ENCODE data around the gene C7orf57.
"Not testable (repeated sequence)": the region's sequence is repeated elsewhere in the genome, so short reads cannot be mapped to it uniquely, and the experiment has no call there.

C7orf57 gene

GRCh38 chr7:48035301-48035966 lies at the start of gene C7orf57:
C7orf57 (plus strand) TSS chr7:48035543; CDS start chr7:48036309, 766 bp downstream.
- peak; percentile 98 for DNase-seq (ENCODE audit: low spot score)

DNA sequence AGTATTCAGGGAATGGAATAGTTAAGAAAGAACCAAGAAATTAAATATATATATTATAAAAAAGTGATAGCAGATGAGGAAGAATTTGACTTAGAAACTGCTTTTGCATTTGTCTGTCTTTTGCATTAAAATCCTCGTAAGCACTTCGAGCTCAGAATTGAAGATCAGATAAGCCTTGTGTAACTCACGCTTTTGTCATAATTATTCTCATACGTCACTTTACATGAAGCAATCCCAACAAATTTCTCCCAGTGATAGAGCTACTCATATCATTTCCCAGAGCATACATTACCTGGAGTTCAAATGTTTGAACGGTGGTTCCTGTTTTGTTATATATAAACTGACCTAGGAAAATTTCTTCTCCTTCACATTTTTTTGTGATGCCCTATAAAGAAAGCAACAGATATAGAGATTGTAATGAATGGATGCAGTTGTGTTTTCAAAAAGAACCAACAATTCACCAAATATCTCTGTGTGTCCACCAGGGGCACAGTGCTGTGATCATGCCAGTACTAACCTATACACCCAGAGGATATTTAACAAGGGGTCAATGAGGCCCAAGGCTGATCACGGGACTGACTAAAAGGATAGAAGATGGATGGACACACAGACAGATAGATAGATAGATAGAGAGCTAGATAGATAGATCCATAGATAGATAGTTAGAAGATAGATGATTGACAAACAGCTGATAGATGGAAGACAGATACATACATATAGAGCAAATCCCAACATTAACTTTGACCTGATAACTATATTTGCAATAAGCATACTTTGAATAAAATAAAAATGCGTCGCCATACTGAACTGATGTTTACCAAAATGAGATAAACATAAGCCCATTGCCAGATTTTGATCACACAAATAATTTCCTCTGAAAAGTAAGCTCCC lies 46.6 kb upstream of the C7orf57 start:
- DNase-seq (ENCODE audit: low spot score): no peak

DNA sequence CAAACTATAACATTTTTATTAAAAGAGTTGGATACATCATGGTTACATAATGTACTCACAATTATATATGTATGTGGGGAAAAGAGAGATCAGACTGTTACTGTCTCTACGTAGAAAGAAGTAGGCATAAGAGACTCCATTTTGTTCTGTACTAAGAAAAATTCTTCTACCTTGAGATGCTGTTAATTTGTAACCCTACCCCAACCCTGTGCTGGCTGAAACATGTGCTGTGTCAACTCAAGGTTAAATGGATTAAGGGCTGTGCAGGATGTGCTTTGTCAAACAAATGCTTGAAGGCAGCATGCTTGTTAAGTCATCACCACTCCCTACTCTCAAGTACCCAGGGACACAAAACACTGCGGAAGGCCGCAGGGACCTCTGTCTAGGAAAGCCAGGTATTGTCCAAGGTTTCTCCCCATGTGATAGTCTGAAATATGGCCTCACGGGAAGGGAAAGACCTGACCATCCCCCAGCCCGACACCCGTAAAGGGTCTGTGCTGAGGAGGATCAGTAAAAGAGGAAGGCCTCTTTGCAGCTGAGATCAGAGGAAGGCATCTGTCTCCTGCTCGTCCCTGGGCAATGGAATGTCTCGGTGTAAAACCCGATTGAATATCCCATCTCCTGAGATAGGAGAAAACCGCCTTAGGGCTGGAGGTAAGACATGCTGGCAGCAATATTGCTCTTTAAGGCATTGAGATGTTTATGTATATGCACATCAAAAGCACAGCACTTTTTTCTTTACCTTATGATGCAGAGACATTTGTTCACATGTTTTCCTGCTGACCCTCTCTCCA lies 45.5 kb upstream of the C7orf57 start:
- not testable (repeated sequence) for DNase-seq (ENCODE audit: low spot score)

DNA sequence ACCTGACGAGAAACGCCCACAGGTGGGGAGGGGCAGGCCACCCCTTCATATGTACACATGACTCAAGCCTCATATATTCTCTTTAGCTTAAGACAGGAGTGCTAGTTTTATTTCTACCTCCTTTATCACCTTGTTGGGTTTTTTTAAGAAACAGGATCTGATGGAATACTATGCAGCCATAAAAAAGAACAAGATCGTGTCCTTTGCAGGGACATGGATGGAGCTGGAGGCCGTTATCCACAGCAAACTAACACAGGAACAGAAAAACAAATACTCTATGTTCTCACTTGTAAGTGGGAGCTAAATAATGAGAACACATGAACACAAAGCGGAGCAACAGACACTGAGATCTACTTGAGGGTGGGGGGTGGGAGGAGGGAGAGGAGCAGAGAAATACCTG lies 44.8 kb upstream of the C7orf57 start:
- DNase-seq (ENCODE audit: low spot score): no peak

GRCh38 chr7:47991270-47991669 lies 44.1 kb upstream of the C7orf57 start:
- no peak for DNase-seq (ENCODE audit: low spot score)

- peak; percentile 77 for DNase-seq (ENCODE audit: low spot score)
These were observed 43.5 kb upstream of the C7orf57 start for GRCh38 chr7:47991741-47992311.

GRCh38 chr7:47992446-47992845 lies 42.9 kb upstream of the C7orf57 start:
- no peak for DNase-seq (ENCODE audit: low spot score)

GRCh38 chr7:47999413-47999812 lies 35.9 kb upstream of the C7orf57 start:
- no peak for DNase-seq (ENCODE audit: low spot score)

DNA sequence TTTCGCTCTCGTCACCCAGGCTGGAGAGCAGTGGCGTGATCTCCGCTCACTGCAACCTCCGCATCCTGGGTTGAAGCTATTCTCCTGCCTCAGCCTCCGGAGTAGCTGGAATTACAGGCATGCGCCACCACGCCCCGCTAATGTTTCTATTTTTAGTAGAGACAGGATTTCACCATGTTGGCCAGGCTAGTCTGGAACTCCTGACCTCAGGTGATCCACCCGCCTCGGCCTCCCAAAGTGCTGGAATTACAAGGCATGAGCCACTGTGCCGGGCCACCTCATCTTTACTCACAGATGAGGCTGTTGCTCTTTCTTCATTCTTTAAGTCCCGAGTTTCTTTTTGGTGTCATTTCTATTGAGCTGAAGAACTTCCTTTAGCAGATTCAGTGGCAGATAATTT lies 35.2 kb upstream of the C7orf57 start:
- not testable (repeated sequence) for DNase-seq (ENCODE audit: low spot score)

DNA sequence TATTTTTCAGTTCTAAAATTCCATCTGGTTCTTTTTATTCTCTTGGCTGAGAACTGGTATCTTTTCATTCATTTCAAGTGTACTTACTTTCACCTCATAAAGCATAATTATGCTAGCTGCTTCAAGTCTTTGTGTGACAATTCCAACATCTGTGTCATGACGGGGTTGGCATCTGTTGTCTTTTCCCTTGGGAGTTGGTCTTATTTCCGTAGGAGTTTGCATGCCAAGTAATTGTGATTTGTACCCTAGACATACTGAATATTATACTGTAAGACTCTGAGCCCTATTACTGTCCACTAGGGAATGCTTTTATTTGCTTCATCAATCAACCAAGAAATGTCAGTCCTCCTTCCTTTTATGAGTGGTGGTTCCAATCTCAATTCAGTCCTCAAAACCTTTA lies 31.3 kb upstream of the C7orf57 start:
- no peak for DNase-seq (ENCODE audit: low spot score)

- DNase-seq (ENCODE audit: low spot score): no peak
These were observed 30.7 kb upstream of the C7orf57 start for GRCh38 chr7:48004638-48005037.

GRCh38 chr7:48006866-48007265 lies 28.5 kb upstream of the C7orf57 start:
- DNase-seq (ENCODE audit: low spot score): no peak

DNA sequence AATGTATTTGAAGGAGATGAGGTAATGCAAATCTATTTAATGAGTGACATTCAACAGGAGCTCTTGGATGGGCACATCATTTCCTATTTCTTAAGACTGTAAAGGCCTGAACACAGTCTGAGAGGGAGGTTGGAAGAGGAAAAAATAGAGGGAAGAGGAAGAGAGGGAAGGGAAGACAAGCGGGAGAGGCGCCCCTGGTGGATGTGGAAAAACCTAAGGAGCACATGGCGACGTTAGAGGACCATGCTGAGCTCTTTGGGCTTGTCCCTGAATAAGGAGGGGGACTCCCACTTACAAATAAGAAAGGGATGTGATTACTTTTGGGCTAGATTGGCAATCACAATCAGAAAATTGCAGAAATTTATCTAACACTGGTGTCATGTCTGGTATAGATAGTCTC lies 26.1 kb upstream of the C7orf57 start:
- no peak for DNase-seq (ENCODE audit: low spot score)

GRCh38 chr7:48009954-48010353 lies 25.4 kb upstream of the C7orf57 start:
- DNase-seq (ENCODE audit: low spot score): no peak

GRCh38 chr7:48011323-48011722 lies 24.0 kb upstream of the C7orf57 start:
- no peak for DNase-seq (ENCODE audit: low spot score)

GRCh38 chr7:48011951-48012350 lies 23.4 kb upstream of the C7orf57 start:
- DNase-seq (ENCODE audit: low spot score): no peak

DNA sequence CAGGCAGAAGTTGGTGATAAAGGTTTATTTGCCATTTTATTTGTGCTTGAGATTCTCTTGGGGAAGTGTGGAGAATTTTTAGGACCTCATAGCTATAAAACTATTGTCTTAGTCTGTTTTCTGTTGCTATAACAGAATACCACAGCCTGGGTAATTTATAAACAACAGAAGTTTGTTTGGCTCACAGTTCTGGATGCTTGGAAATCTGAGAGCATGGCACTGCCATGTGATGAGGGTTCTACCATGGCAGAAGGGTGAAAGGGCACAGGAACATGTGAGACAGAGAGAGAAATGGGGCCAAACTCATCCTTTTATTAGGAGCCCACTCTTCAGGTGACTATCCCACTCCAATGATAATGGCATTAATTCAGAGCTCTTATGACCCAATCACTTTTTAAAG lies 18.7 kb upstream of the C7orf57 start:
- DNase-seq (ENCODE audit: low spot score): no peak

GRCh38 chr7:48017674-48018073 lies 17.7 kb upstream of the C7orf57 start:
- DNase-seq (ENCODE audit: low spot score): no peak

DNA sequence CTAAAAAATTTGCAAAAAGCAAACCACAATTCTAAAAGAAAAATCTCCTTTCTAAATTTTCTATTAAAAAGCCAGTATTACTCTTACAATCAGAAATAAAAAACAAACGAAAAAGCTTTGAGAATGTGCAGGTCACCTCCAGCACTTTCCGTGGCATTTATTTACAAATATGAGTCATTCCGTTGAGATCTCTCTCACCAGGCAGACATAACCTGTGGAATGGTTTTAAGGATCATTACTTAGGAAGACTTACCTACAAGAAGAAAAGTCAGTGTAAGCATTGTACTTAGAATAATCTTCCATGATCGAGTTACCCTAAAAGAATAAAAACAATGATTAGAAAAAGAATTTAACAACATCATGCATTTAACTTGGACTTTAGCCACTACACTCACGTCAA lies 9.7 kb upstream of the C7orf57 start:
- DNase-seq (ENCODE audit: low spot score): no peak

DNA sequence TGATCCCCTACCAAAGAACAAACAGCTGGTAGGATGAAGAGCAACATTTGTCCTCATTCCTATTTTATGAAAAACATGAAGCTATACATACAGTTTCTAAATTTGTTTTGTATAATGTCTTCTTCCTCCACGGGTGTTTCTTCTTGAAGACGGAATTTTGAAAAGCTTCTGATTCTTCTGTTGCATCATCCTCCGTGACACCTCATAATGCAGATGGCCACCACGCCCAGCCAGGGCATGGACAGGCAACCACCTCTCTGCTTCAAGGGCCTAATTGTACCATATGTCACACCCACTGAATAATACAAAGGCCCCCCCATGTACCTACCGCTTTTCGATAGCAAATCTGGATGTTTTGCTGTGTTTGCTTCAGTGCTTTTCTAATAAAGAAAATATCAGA lies 6.4 kb upstream of the C7orf57 start, which contains the start of gene SUN3:
TSS of gene SUN3 (minus strand) at position 170 of the 400 bp plus-strand sequence. CDS start at position 1, 169 bp downstream.
- DNase-seq (ENCODE audit: low spot score): no peak

DNA sequence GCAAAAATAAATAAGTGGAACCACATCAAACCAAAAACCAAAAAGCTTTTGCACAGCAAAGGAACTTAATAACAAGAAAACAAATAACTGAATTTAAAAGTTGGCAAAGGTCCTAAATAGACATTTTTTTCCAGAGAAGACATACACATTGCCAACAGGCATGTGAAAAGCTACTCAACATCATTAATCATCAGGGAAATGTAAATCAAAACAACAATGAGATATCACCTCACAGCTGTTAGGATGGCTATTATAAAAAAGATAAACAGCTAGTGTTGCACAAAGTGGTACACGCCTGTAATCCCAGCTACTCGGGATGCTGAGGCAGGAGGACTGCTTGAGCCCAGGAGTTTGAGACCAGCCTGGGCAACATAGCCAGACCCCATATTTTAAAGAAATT lies 4.2 kb upstream of the C7orf57 start:
- DNase-seq (ENCODE audit: low spot score): no peak

GRCh38 chr7:48033922-48034321 lies 1.4 kb upstream of the C7orf57 start:
- DNase-seq (ENCODE audit: low spot score): no peak
